CD14-positive monocyte (primary cell): ENCODE measurements around the gene LCE3B. TPM values are rescaled to one million over a fixed set of nuclear protein-coding genes. Genes with fewer than 3 reads are reported as not detected.

ENCODE experiments used
- DNase-seq, 3 donors: peaks; one replicate each; pipeline ENCODE4 v3.0.0-alpha.2; 2011 to 2022
- H2AFZ ChIP-seq: 2 replicates; pipeline ENCODE4 v1.6.0; 2012; ENCODE audit warnings: mild to moderate bottlenecking, low read depth, low read length, inconsistent platforms; ENCODE audit not compliant: insufficient read depth, poor library complexity, severe bottlenecking
- H3K27ac ChIP-seq, 2 donors: 1 replicate in 1 of 2; 2 replicates in 1 of 2; pipeline ENCODE4 v1.5.1; 2012 to 2013; ENCODE audit warnings: low read length in 2 of 2, control low read depth in 1 of 2, inconsistent platforms in 1 of 2, low read depth in 1 of 2, mild to moderate bottlenecking in 1 of 2
- H3K27me3 ChIP-seq, 2 donors: one replicate each; pipeline versions ENCODE4 v1.6.0 to v1.6.1; 2011 to 2013; ENCODE audit warnings: low read length in 2 of 2; ENCODE audit not compliant: control insufficient read depth in 2 of 2, insufficient read depth in 2 of 2
- H3K36me3 ChIP-seq, 2 donors: replicated peaks in 1 of 2; 1 replicate in 1 of 2; 2 replicates in 1 of 2; pipeline versions ENCODE4 v1.5.1 to v1.6.1; 2012 to 2013; ENCODE audit warnings: low read length in 2 of 2, control low read depth in 1 of 2, inconsistent platforms in 1 of 2, mild to moderate bottlenecking in 1 of 2; ENCODE audit not compliant: insufficient read depth in 2 of 2, control insufficient read depth in 1 of 2
- H3K4me1 ChIP-seq, 2 donors: 1 replicate in 1 of 2; 2 replicates in 1 of 2; pipeline versions ENCODE4 v1.5.1 to v1.6.1; 2012 to 2013; ENCODE audit warnings: low read length in 2 of 2, control low read depth in 1 of 2, inconsistent platforms in 1 of 2, mild to moderate bottlenecking in 1 of 2, moderate library complexity in 1 of 2; ENCODE audit not compliant: insufficient read depth in 2 of 2, control insufficient read depth in 1 of 2
- H3K4me2 ChIP-seq: replicated peaks from 2 replicates; pipeline ENCODE3; 2012; ENCODE audit warnings: low read length, moderate library complexity, mild to moderate bottlenecking; ENCODE audit not compliant: poor library complexity, severe bottlenecking; ENCODE audit errors: extremely low read depth
- H3K4me3 ChIP-seq, 3 experiments: fragments of 200-600 bp in 1 of 3; sonication (generic) in 1 of 3; replicated peaks in 1 of 3; 1 replicate in 2 of 3; 2 replicates in 1 of 3; pipeline ENCODE4 v1.5.1; 2011 to 2013; ENCODE audit warnings: low read length in 3 of 3, mild to moderate bottlenecking in 3 of 3, control low read depth in 2 of 3, low read depth in 2 of 3, inconsistent platforms in 1 of 3, moderate library complexity in 1 of 3
- H3K79me2 ChIP-seq: 2 replicates; pipeline ENCODE4 v1.6.0; 2012; ENCODE audit warnings: mild to moderate bottlenecking, control low read depth, inconsistent platforms, low read length, moderate library complexity; ENCODE audit not compliant: insufficient read depth
- H3K9ac ChIP-seq: 2 replicates; pipeline ENCODE4 v1.6.0; 2017; ENCODE audit warnings: low read length, mild to moderate bottlenecking; ENCODE audit not compliant: insufficient read depth, poor library complexity, severe bottlenecking
- H3K9me3 ChIP-seq, 2 donors: replicated peaks in 1 of 2; 1 replicate in 1 of 2; 2 replicates in 1 of 2; pipeline versions ENCODE4 v1.5.1 to v1.6.1; 2012 to 2013; ENCODE audit warnings: low read length in 2 of 2, control low read depth in 1 of 2; ENCODE audit not compliant: control insufficient read depth in 1 of 2, insufficient read depth in 1 of 2
- H4K20me1 ChIP-seq: 2 replicates; pipeline ENCODE4 v1.6.0; 2012; ENCODE audit warnings: mild to moderate bottlenecking, low read length, control low read depth, moderate library complexity; ENCODE audit not compliant: insufficient read depth
- H3K27ac Mint-ChIP-seq, 7 donors: one replicate each; pipeline ENCODE4 v1.8.0; 2020; ENCODE audit warnings: mild to moderate bottlenecking in 7 of 7, mixed read lengths in 7 of 7, moderate library complexity in 6 of 7, inconsistent platforms in 2 of 7
- H3K27me3 Mint-ChIP-seq, 3 donors: one replicate each; pipeline ENCODE4 v1.8.0; 2021 to 2022; ENCODE audit warnings: low read depth in 3 of 3, mild to moderate bottlenecking in 3 of 3, mixed read lengths in 3 of 3, moderate library complexity in 3 of 3, inconsistent platforms in 1 of 3
- H3K36me3 Mint-ChIP-seq, 2 donors: one replicate each; pipeline ENCODE4 v1.8.0; 2020; ENCODE audit warnings: mixed read lengths in 2 of 2, inconsistent platforms in 1 of 2, mild to moderate bottlenecking in 1 of 2
- H3K4me1 Mint-ChIP-seq: one replicate; pipeline ENCODE4 v1.8.0; 2020; ENCODE audit warnings: mild to moderate bottlenecking, mixed read lengths
- H3K4me3 Mint-ChIP-seq, 2 donors: one replicate each; pipeline ENCODE4 v1.8.0; 2020; ENCODE audit warnings: mild to moderate bottlenecking in 2 of 2, mixed read lengths in 2 of 2, moderate library complexity in 1 of 2
- H3K9me3 Mint-ChIP-seq, 7 donors: one replicate each; pipeline ENCODE4 v1.8.0; 2020 to 2022; ENCODE audit warnings: mixed read lengths in 7 of 7, mild to moderate bottlenecking in 6 of 7, moderate library complexity in 6 of 7, inconsistent platforms in 2 of 7
- CTCF ChIP-seq: fragments of 200-600 bp; IDR thresholded peaks from one replicate; pipeline ENCODE4 v1.8.0; 2022; ENCODE audit warnings: antibody characterized with exemption, mild to moderate bottlenecking
- WGBS: methylation state at CpG from one replicate; pipeline ENCODE4 v1.1.5; 2013; ENCODE audit warnings: missing lambda C conversion rate; ENCODE audit not compliant: insufficient coverage; 5-methylcytosine and 5-hydroxymethylcytosine counted together
- intact Hi-C, 2 donors: fragments of 100-400 bp; cut with micrococcal nuclease; formaldehyde crosslinking; loops; one replicate each; pipeline versions ENCODE4 v1.15.0 to v1.15.1; 2023
- polyA plus RNA-seq, 3 donors: library from polyadenylated mRNA; depleted of rRNA in 1 of 3; unstranded in 2 of 3; stranded (reverse) in 1 of 3; fragments of 300-500 nt in 2 of 3; fragments of >200 nt in 1 of 3; fragmentation: Illumina TruSeq in 2 of 3; gene quantifications; 1 replicate in 2 of 3; 2 replicates in 1 of 3; pipeline ENCODE4 v1.2.3, GENCODE V29; 2012 to 2021

LCE3B gene
- polyA plus RNA-seq, 3 donors: not detected

GRCh38 chr1:152645146-152645545 is 31.5 kb downstream of the LCE3B start:
- no peak for DNase-seq
- H3K4me3 Mint-ChIP-seq: no peak overlapping the region
- H3K9me3 ChIP-seq: no peaks in the 10 kb centered on the region
- H3K27ac ChIP-seq: no peak overlapping the region
- H3K36me3 Mint-ChIP-seq: no peaks in the 10 kb centered on the region
- H3K79me2 ChIP-seq: no peaks in the 10 kb centered on the region
- H4K20me1 ChIP-seq: no peaks in the 10 kb centered on the region
- no peak overlapping the region for H3K4me2 ChIP-seq
- H2AFZ ChIP-seq: no peak overlapping the region
- no peaks in the 10 kb centered on the region for H3K36me3 ChIP-seq
- WGBS: 88% methylated on average over 3 of the region's 3 CpGs
- H3K9ac ChIP-seq: no peak overlapping the region
- H3K4me1 ChIP-seq: no peaks in the 10 kb centered on the region
- TF ChIP-seq CTCF: no peak
- H3K27ac Mint-ChIP-seq: no peak overlapping the region
- H3K4me1 Mint-ChIP-seq: no peaks in the 10 kb centered on the region
- no peaks in the 10 kb centered on the region for H3K27me3 ChIP-seq
- H3K9me3 Mint-ChIP-seq: peaks cover 0 to 2% (median 0%) of the 10 kb centered on the region in 7 donors
- peaks cover 2 to 5% (median 4%) of the 10 kb centered on the region in 3 donors for H3K27me3 Mint-ChIP-seq
- no peak overlapping the region for H3K4me3 ChIP-seq
- intact Hi-C loops: no loop called here

GRCh38 chr1:152646656-152647055 is 33.0 kb downstream of the LCE3B start:
- H3K79me2 ChIP-seq: no peaks in the 10 kb centered on the region
- no peak overlapping the region for H3K27ac ChIP-seq
- no peaks in the 10 kb centered on the region for H3K9me3 ChIP-seq
- H3K36me3 Mint-ChIP-seq: no peaks in the 10 kb centered on the region
- no peak overlapping the region for H3K9ac ChIP-seq
- H3K27ac Mint-ChIP-seq: no peak overlapping the region
- H3K4me3 ChIP-seq: no peak overlapping the region
- no peak overlapping the region for H2AFZ ChIP-seq
- no peaks in the 10 kb centered on the region for H4K20me1 ChIP-seq
- DNase-seq: no peak
- H3K4me1 Mint-ChIP-seq: no peaks in the 10 kb centered on the region
- TF ChIP-seq CTCF: no peak
- no peak overlapping the region for H3K4me3 Mint-ChIP-seq
- H3K4me1 ChIP-seq: no peaks in the 10 kb centered on the region
- no peaks in the 10 kb centered on the region for H3K27me3 ChIP-seq
- no peaks in the 10 kb centered on the region for H3K36me3 ChIP-seq
- H3K9me3 Mint-ChIP-seq: no peaks in the 10 kb centered on the region
- H3K27me3 Mint-ChIP-seq: peaks cover 5 to 11% (median 6%) of the 10 kb centered on the region in 3 donors
- intact Hi-C loops: no loop called here
- H3K4me2 ChIP-seq: no peak overlapping the region
